Astrocyte (in vitro differentiated cells and primary cell): ENCODE results near the gene GALNT18. TPM values are rescaled to one million over a fixed set of nuclear protein-coding genes. Genes with fewer than 3 reads are reported as not detected.

Experiments used
- DNase-seq: peaks from one replicate; pipeline ENCODE4 v3.0.0-alpha.2; 2010; ENCODE audit warnings: low read depth
- FAIRE-seq: peaks from 2 replicates; lab custom pipeline; 2011; peaks lifted over from hg19 to GRCh38; lab: Jason Lieb, UNC
- H2AFZ ChIP-seq: 2 replicates; pipeline ENCODE4 v1.6.0; 2012; ENCODE audit warnings: low read depth, low read length, inconsistent platforms
- H3K27ac ChIP-seq: 2 replicates; pipeline ENCODE4 v1.5.1; 2011; ENCODE audit warnings: low read depth, low read length, inconsistent platforms
- H3K27me3 ChIP-seq: 2 replicates; pipeline ENCODE4 v1.6.0; 2011; ENCODE audit warnings: low read length, inconsistent platforms; ENCODE audit not compliant: insufficient read depth
- H3K36me3 ChIP-seq: 2 replicates; pipeline ENCODE4 v1.5.1; 2011; ENCODE audit warnings: low read length, inconsistent platforms; ENCODE audit not compliant: insufficient read depth
- H3K4me1 ChIP-seq: 2 replicates; pipeline ENCODE4 v1.5.1; 2011; ENCODE audit warnings: low read length, inconsistent platforms; ENCODE audit not compliant: insufficient read depth
- H3K4me2 ChIP-seq: 2 replicates; pipeline ENCODE4 v1.6.0; 2012; ENCODE audit warnings: low read length, inconsistent platforms
- H3K4me3 ChIP-seq: 2 replicates; pipeline ENCODE4 v1.5.1; 2011; ENCODE audit warnings: low read depth, mild to moderate bottlenecking, low read length, inconsistent platforms; ENCODE audit not compliant: insufficient read depth
- H3K79me2 ChIP-seq: 2 replicates; pipeline ENCODE4 v1.6.0; 2012; ENCODE audit warnings: mild to moderate bottlenecking, low read length, inconsistent platforms; ENCODE audit not compliant: insufficient read depth
- H3K9ac ChIP-seq: 2 replicates; pipeline ENCODE4 v1.6.0; 2012; ENCODE audit warnings: mild to moderate bottlenecking, low read length, inconsistent platforms
- H3K9me3 ChIP-seq: 2 replicates; pipeline ENCODE4 v1.5.1; 2012; ENCODE audit warnings: low read depth, mild to moderate bottlenecking, low read length, inconsistent platforms; ENCODE audit not compliant: insufficient read depth
- H4K20me1 ChIP-seq: 2 replicates; pipeline ENCODE4 v1.6.0; 2012; ENCODE audit warnings: low read length, inconsistent platforms; ENCODE audit not compliant: insufficient read depth
- H3K27ac Mint-ChIP-seq: one replicate; pipeline ENCODE4 v1.8.0; 2021; ENCODE audit warnings: mild to moderate bottlenecking, mixed read lengths; ENCODE audit not compliant: unreplicated experiment
- H3K27me3 Mint-ChIP-seq: one replicate; pipeline ENCODE4 v1.8.0; 2021; ENCODE audit warnings: low read depth, mixed read lengths; ENCODE audit not compliant: unreplicated experiment
- H3K36me3 Mint-ChIP-seq: one replicate; pipeline ENCODE4 v1.8.0; 2021; ENCODE audit warnings: low read depth, mixed read lengths; ENCODE audit not compliant: unreplicated experiment
- H3K4me1 Mint-ChIP-seq: one replicate; pipeline ENCODE4 v1.8.0; 2021; ENCODE audit warnings: low read depth, mixed read lengths; ENCODE audit not compliant: unreplicated experiment
- H3K4me3 Mint-ChIP-seq: one replicate; pipeline ENCODE4 v1.8.0; 2021; ENCODE audit warnings: mild to moderate bottlenecking, moderate library complexity, mixed read lengths; ENCODE audit not compliant: unreplicated experiment
- H3K9me3 Mint-ChIP-seq: one replicate; pipeline ENCODE4 v1.8.0; 2021; ENCODE audit warnings: mild to moderate bottlenecking, mixed read lengths; ENCODE audit not compliant: unreplicated experiment
- EZH2 ChIP-seq: IDR thresholded peaks from 2 replicates; pipeline ENCODE4 v1.6.1; 2012; ENCODE audit warnings: mild to moderate bottlenecking, low read length, inconsistent platforms; ENCODE audit not compliant: insufficient read depth
- total RNA-seq: library from RNA; stranded (reverse); gene quantifications from 2 replicates; pipeline ENCODE4 v1.2.1, GENCODE V29; 2021
- TF ChIP-seq, protein P1 (sequence below): IDR thresholded peaks from 2 replicates; pipeline ENCODE4 v1.5.1; 2011; ENCODE audit warnings: low read depth, mild to moderate bottlenecking, inconsistent platforms, low read length, moderate library complexity; ENCODE audit not compliant: insufficient read depth

GALNT18 gene
- total RNA-seq, 1 donor from 2014 or later = 6.5 TPM

DNA sequence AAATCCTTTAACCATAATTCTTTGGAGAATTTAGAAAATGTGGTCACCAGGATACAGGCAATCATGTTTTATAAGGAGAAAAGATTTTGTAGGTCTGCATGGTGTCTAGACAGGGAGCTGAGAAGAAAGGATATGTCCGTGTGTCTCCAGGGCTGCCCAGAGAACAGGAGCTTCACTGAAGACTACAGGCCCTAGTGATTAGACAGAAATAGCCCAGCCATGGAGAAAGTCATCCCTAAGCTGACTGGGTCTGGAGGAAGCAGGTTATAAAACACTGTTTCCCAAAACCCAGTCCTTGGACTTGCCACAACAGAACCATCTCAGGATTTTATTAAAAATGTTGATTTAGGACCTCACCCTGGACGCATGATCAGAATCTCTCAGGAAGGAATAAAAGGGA lies 84.4 kb downstream of the GALNT18 start:
- DNase-seq = no peak
- no peak overlapping the region for H2AFZ ChIP-seq
- no peak overlapping the region for H3K4me3 Mint-ChIP-seq
- TF ChIP-seq, protein P1, sequence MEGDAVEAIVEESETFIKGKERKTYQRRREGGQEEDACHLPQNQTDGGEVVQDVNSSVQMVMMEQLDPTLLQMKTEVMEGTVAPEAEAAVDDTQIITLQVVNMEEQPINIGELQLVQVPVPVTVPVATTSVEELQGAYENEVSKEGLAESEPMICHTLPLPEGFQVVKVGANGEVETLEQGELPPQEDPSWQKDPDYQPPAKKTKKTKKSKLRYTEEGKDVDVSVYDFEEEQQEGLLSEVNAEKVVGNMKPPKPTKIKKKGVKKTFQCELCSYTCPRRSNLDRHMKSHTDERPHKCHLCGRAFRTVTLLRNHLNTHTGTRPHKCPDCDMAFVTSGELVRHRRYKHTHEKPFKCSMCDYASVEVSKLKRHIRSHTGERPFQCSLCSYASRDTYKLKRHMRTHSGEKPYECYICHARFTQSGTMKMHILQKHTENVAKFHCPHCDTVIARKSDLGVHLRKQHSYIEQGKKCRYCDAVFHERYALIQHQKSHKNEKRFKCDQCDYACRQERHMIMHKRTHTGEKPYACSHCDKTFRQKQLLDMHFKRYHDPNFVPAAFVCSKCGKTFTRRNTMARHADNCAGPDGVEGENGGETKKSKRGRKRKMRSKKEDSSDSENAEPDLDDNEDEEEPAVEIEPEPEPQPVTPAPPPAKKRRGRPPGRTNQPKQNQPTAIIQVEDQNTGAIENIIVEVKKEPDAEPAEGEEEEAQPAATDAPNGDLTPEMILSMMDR = no peak
- H3K4me1 Mint-ChIP-seq = peaks cover 8% of the 10 kb centered on the region
- H3K9ac ChIP-seq = no peak overlapping the region
- H3K36me3 Mint-ChIP-seq = peaks cover 6% of the 10 kb centered on the region
- no peak overlapping the region for H3K27ac ChIP-seq
- H3K9me3 ChIP-seq = no peaks in the 10 kb centered on the region
- no peaks in the 10 kb centered on the region for H3K9me3 Mint-ChIP-seq
- H3K4me2 ChIP-seq = no peak overlapping the region
- no peaks in the 10 kb centered on the region for H3K79me2 ChIP-seq
- FAIRE-seq = no peak
- H3K4me1 ChIP-seq = no peaks in the 10 kb centered on the region
- peaks cover 10% of the 10 kb centered on the region for H3K27me3 ChIP-seq
- H3K27me3 Mint-ChIP-seq = peaks cover 21% of the 10 kb centered on the region
- no peaks in the 10 kb centered on the region for H3K36me3 ChIP-seq
- no peak overlapping the region for H3K4me3 ChIP-seq
- no peaks in the 10 kb centered on the region for H4K20me1 ChIP-seq
- no peak overlapping the region for H3K27ac Mint-ChIP-seq

DNA sequence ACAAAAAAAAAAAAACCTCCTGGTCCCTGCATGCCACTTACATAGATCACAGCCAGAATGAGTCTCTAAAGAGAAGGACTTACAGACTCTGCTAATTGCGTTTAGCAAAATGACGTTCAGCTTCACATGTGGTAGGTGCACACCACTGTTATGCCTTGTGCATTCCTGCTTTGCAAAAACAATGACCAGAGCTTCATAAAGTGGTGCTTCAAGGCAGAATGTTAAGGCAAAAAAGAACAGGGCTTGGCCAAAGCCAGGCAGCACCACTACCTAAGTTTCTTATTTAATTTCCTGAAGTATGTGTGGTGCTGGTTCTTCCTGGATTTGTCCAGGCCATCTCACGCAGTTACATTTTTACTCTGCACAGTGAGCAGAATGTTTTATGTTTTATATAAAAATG lies 85.2 kb downstream of the GALNT18 start:
- DNase-seq (no peak), FAIRE-seq (no peak)
- Histone ChIP-seq H2AFZ (no peak overlapping the region), H3K27ac (no peak overlapping the region), H3K79me2 (no peaks in the 10 kb centered on the region), H3K36me3 (no peaks in the 10 kb centered on the region), H3K4me2 (no peak overlapping the region), H3K9ac (no peak overlapping the region), H3K27me3 (peaks cover 4% of the 10 kb centered on the region), H3K4me3 (no peak overlapping the region), H4K20me1 (no peaks in the 10 kb centered on the region), H3K9me3 (no peaks in the 10 kb centered on the region), H3K4me1 (no peaks in the 10 kb centered on the region)
- Mint-ChIP-seq H3K4me3 (no peak overlapping the region), H3K36me3 (peaks cover 7% of the 10 kb centered on the region), H3K4me1 (peaks cover 8% of the 10 kb centered on the region), H3K9me3 (no peaks in the 10 kb centered on the region), H3K27ac (no peak overlapping the region), H3K27me3 (peaks cover 28% of the 10 kb centered on the region)
- no peak for TF ChIP-seq EZH2

DNA sequence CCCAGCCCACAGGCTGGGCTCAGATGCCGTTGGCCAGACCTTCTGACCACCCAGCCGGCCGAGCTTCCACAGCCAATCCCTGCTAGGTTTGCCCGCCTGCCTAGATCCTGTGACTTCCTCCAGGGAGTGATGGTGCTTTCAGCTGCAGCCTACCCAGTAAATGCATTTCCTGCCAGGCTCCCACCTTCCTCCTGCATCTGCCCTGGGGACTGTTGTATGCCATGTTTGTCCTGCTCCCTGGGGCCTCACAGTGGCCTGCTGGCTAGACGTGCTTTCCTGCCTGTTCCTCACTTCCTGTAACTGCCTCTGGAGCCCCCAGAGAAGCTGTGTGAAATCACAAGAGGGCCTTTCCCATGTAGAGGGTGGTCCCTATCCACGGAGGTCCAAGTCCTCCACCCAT lies 86.2 kb downstream of the GALNT18 start:
- Mint-ChIP-seq H3K4me3 (no peak overlapping the region), H3K4me1 (peaks cover 8% of the 10 kb centered on the region), H3K27me3 (peaks cover 31% of the 10 kb centered on the region), H3K9me3 (no peaks in the 10 kb centered on the region), H3K36me3 (peaks cover 7% of the 10 kb centered on the region), H3K27ac (no peak overlapping the region)
- peaks cover 10% of the 10 kb centered on the region for H3K27me3 ChIP-seq
- FAIRE-seq (no peak), DNase-seq (no peak)
- no peak overlapping the region for H3K4me3 ChIP-seq
- H3K79me2 ChIP-seq = no peaks in the 10 kb centered on the region
- no peaks in the 10 kb centered on the region for H3K9me3 ChIP-seq
- no peak overlapping the region for H2AFZ ChIP-seq
- no peak overlapping the region for H3K9ac ChIP-seq
- H3K27ac ChIP-seq = no peak overlapping the region
- H3K4me2 ChIP-seq = no peak overlapping the region
- TF ChIP-seq EZH2 = no peak
- TF ChIP-seq, protein P1 = no peak
- no peaks in the 10 kb centered on the region for H4K20me1 ChIP-seq
- H3K4me1 ChIP-seq = no peaks in the 10 kb centered on the region
- no peaks in the 10 kb centered on the region for H3K36me3 ChIP-seq
